Endothelial cell of umbilical vein (primary cell): ENCODE results near the gene CALN1. TPM values are rescaled to one million over a fixed set of nuclear protein-coding genes. Genes with fewer than 3 reads are reported as not detected.

Experiments
- BruUV-seq: library from RNA; stranded (reverse); fragments of 400-500 nt; replicated peaks from 2 replicates; lab custom pipeline; 2021; lab: Mats Ljungman, UMichigan
- CTCF ChIA-PET: fragments of 300-600, 350-600 bp; sonication (Branson Sonifier 250); formaldehyde crosslinking; loops from one replicate; lab custom pipeline; 2021; ENCODE audit warnings: antibody characterized with exemption, inconsistent platforms; lab: Charles Lee
- POLR2A ChIA-PET: fragments of 300-600, 350-600 bp; sonication (Branson Sonifier 250); formaldehyde crosslinking; loops from one replicate; lab custom pipeline; 2021; ENCODE audit warnings: antibody characterized with exemption, inconsistent platforms; lab: Charles Lee
- DNase-seq: peaks from one replicate; pipeline ENCODE4 v3.0.0-alpha.2; 2011; ENCODE audit warnings: low read depth, low spot score
- FAIRE-seq: peaks from 2 replicates; lab custom pipeline; 2011; peaks lifted over from hg19 to GRCh38; lab: Jason Lieb, UNC
- H2AFZ ChIP-seq: 2 replicates; pipeline ENCODE4 v1.6.0; 2012; ENCODE audit warnings: low read depth, low read length, control low read depth, inconsistent platforms
- H3K27ac ChIP-seq: 2 replicates; pipeline ENCODE4 v1.5.1; 2011; ENCODE audit warnings: low read depth, mild to moderate bottlenecking, control low read depth, low read length, moderate library complexity; ENCODE audit not compliant: insufficient read depth
- H3K27me3 ChIP-seq, 2 experiments: 2 replicates each; pipeline versions ENCODE4 v1.6.0 to v1.6.1; 2011; ENCODE audit warnings: low read length in 2 of 2, mixed read lengths in 1 of 2; ENCODE audit not compliant: control insufficient read depth in 2 of 2, insufficient read depth in 2 of 2
- H3K36me3 ChIP-seq, 2 experiments: 2 replicates in 1 of 2; 3 replicates in 1 of 2; pipeline ENCODE4 v1.5.1; 2011; ENCODE audit warnings: low read length in 2 of 2, mild to moderate bottlenecking in 1 of 2, moderate library complexity in 1 of 2; ENCODE audit not compliant: control insufficient read depth in 2 of 2, insufficient read depth in 2 of 2; ENCODE audit errors: extremely low read depth in 1 of 2
- H3K4me1 ChIP-seq: 3 replicates; pipeline ENCODE4 v1.5.1; 2011; ENCODE audit warnings: mild to moderate bottlenecking, low read length; ENCODE audit not compliant: control insufficient read depth, insufficient read depth; ENCODE audit errors: extremely low read depth
- H3K4me2 ChIP-seq: 2 replicates; pipeline ENCODE4 v1.6.1; 2011; ENCODE audit warnings: low read length, control low read depth, mixed read lengths; ENCODE audit not compliant: insufficient read depth
- H3K4me3 ChIP-seq, 3 experiments: fragments of 200-600 bp in 1 of 3; sonication (generic), shearing (Covaris generic) in 1 of 3; replicated peaks in 1 of 3; 2 replicates each; pipeline ENCODE4 v1.5.1; 2011 to 2016; ENCODE audit warnings: control low read depth in 3 of 3, low read length in 3 of 3, mild to moderate bottlenecking in 2 of 3, inconsistent platforms in 1 of 3, low read depth in 1 of 3, moderate library complexity in 1 of 3; ENCODE audit not compliant: insufficient read depth in 1 of 3
- H3K79me2 ChIP-seq: 2 replicates; pipeline ENCODE4 v1.6.0; 2012; ENCODE audit warnings: low read length, inconsistent platforms; ENCODE audit not compliant: control insufficient read depth, insufficient read depth
- H3K9ac ChIP-seq: replicated peaks from 2 replicates; pipeline ENCODE3; 2011; ENCODE audit warnings: low read length, control low read depth; ENCODE audit not compliant: insufficient read depth; ENCODE audit errors: extremely low read depth
- H3K9me1 ChIP-seq: replicated peaks from 3 replicates; pipeline ENCODE4 v1.6.0; 2011; ENCODE audit warnings: mild to moderate bottlenecking, low read length; ENCODE audit not compliant: control insufficient read depth, insufficient read depth; ENCODE audit errors: extremely low read depth
- H3K9me3 ChIP-seq: replicated peaks from 2 replicates; pipeline ENCODE4 v1.5.1; 2012; ENCODE audit warnings: low read length, inconsistent platforms; ENCODE audit not compliant: control insufficient read depth, insufficient read depth
- H4K20me1 ChIP-seq: replicated peaks from 2 replicates; pipeline ENCODE3; 2011; ENCODE audit warnings: mild to moderate bottlenecking, low read length; ENCODE audit not compliant: control insufficient read depth, insufficient read depth; ENCODE audit errors: extremely low read depth
- CTCF ChIP-seq, 2 donors: IDR thresholded peaks; 1 replicate in 1 of 2; 2 replicates in 1 of 2; pipeline ENCODE4 v1.5.1; 2011; ENCODE audit warnings: low read length in 2 of 2, mild to moderate bottlenecking in 2 of 2, moderate library complexity in 2 of 2, control low read depth in 1 of 2, inconsistent platforms in 1 of 2, low read depth in 1 of 2; ENCODE audit not compliant: insufficient read depth in 1 of 2; ENCODE audit errors: extremely low read depth in 1 of 2
- EZH2 ChIP-seq: IDR thresholded peaks from 2 replicates; pipeline ENCODE4 v1.6.1; 2012; ENCODE audit warnings: borderline replicate concordance, low read depth, mild to moderate bottlenecking, moderate library complexity, low read length, inconsistent platforms; ENCODE audit not compliant: severe bottlenecking
- FOS ChIP-seq: IDR thresholded peaks from 2 replicates; pipeline ENCODE4 v1.6.1; 2011; ENCODE audit warnings: mild to moderate bottlenecking, low read length, moderate library complexity, borderline replicate concordance; ENCODE audit not compliant: insufficient read depth
- GATA2 ChIP-seq: IDR thresholded peaks from 2 replicates; pipeline ENCODE4 v1.7.0; 2011; ENCODE audit warnings: low read depth, mild to moderate bottlenecking, moderate library complexity, mixed read lengths, low read length; ENCODE audit not compliant: insufficient read length, insufficient read depth
- JUN ChIP-seq: IDR thresholded peaks from 2 replicates; pipeline ENCODE4 v1.6.1; 2011; ENCODE audit warnings: borderline replicate concordance, low read depth; ENCODE audit not compliant: insufficient read length, insufficient read depth
- MAX ChIP-seq: IDR thresholded peaks from 2 replicates; pipeline ENCODE4 v1.6.1; 2011; ENCODE audit not compliant: insufficient read depth, insufficient read length
- MYC ChIP-seq: IDR thresholded peaks from one replicate; pipeline ENCODE4 v1.6.1; 2011; ENCODE audit warnings: mild to moderate bottlenecking, low read depth, low read length
- POLR2A ChIP-seq: IDR thresholded peaks from 2 replicates; pipeline ENCODE4 v1.6.1; 2012; ENCODE audit warnings: low read depth, mild to moderate bottlenecking, control low read depth, low read length
- POLR2AphosphoS5 ChIP-seq: IDR thresholded peaks from 2 replicates; pipeline ENCODE4 v1.6.1; 2012; ENCODE audit warnings: low read depth, mild to moderate bottlenecking, control low read depth, low read length, moderate library complexity; ENCODE audit not compliant: insufficient read depth
- dilution Hi-C: fragments of 300-500 bp; cut with MboI; formaldehyde crosslinking; loops from one replicate; pipeline ENCODE4 v1.15.0; 2019; ENCODE audit warnings: low sequenced_read_pairs; ENCODE audit not compliant: extremely low pct_ligation_motif_present
- intact Hi-C: fragments of 100-400 bp; cut with micrococcal nuclease; formaldehyde crosslinking; loops from one replicate; pipeline ENCODE4 v1.10.0; 2022
- polyA plus RNA-seq, 4 experiments: library from polyadenylated mRNA; depleted of rRNA in 3 of 4; stranded (reverse) in 3 of 4; unstranded in 1 of 4; fragments of >200 nt; gene quantifications; 2 replicates each; pipeline versions ENCODE4 v1.2.1 to v1.2.3, GENCODE V29; 2011 to 2012; ENCODE audit warnings: missing spikeins in 1 of 4
- total RNA-seq: library from RNA; stranded (reverse); gene quantifications from 2 replicates; pipeline ENCODE4 v1.2.3, GENCODE V29; 2021

The CALN1 gene
- total and polyA plus RNA-seq, 2 donors (not counting 3 experiments of a cell fraction or from before 2014, with no cell fraction given) = not detected

GRCh38 chr7:72021716-72022115, 390.4 kb downstream of the CALN1 start:
- Histone ChIP-seq H3K79me2 (no peaks in the 10 kb centered on the region), H3K27ac (no peak overlapping the region), H3K36me3 (no peaks in the 10 kb centered on the region), H3K4me2 (no peak overlapping the region), H3K9ac (no peak overlapping the region), H3K4me3 (no peak overlapping the region), H2AFZ (no peak overlapping the region), H3K27me3 (no peaks in the 10 kb centered on the region), H3K4me1 (no peaks in the 10 kb centered on the region), H3K9me1 (no peaks in the 10 kb centered on the region), H3K9me3 (peaks cover 5% of the 10 kb centered on the region), H4K20me1 (no peaks in the 10 kb centered on the region)
- FAIRE-seq (no peak), DNase-seq (no peak)
- POLR2A ChIA-PET = no interaction called here
- intact Hi-C loops = no loop called here
- no TSS peak for BruUV-seq
- CTCF ChIA-PET = no interaction called here
- dilution Hi-C loops = no loop called here
- TF ChIP-seq MAX (no peak), FOS (no peak), MYC (no peak), POLR2AphosphoS5 (no peak), POLR2A (no peak), EZH2 (no peak), JUN (no peak), GATA2 (no peak), CTCF (IDR thresholded peaks at IDR 0.05; ENCODE audit: extremely low read depth in 1 of 2, insufficient read depth in 1 of 2, low read depth in 1 of 2, low read length in 2 of 2) (no peak)
